Activated T-cell treated with anti-CD3 and anti-CD28 coated beads, Interleukin-2, amount 50 U/mL, for 4 hours (primary cell): Measurements from ENCODE around the gene VPS72. TPM values are rescaled to one million over a fixed set of nuclear protein-coding genes. Genes with fewer than 3 reads are reported as not detected.
"Not testable (repeated sequence)": the region's sequence is repeated elsewhere in the genome, so short reads cannot be mapped to it uniquely, and the experiment has no call there.

Experiments used
- ATAC-seq, 2 donors: fragments of 200-7000 bp; cut with Tn5 transposase; one replicate each; pipeline ENCODE4 v1.10.0; 2021
- DNase-seq: peaks from one replicate; pipeline ENCODE4 v3.0.0-alpha.2; 2020
- H3K27me3 Mint-ChIP-seq: one replicate; pipeline ENCODE4 v1.8.0; 2021; ENCODE audit warnings: low read depth, mixed read lengths
- H3K36me3 Mint-ChIP-seq: one replicate; pipeline ENCODE4 v1.8.0; 2022; ENCODE audit warnings: mixed read lengths; ENCODE audit not compliant: insufficient read depth
- H3K4me1 Mint-ChIP-seq: one replicate; pipeline ENCODE4 v1.8.0; 2021; ENCODE audit warnings: low read depth, mixed read lengths
- H3K4me3 Mint-ChIP-seq: one replicate; pipeline ENCODE4 v1.8.0; 2021; ENCODE audit warnings: mild to moderate bottlenecking, moderate library complexity, mixed read lengths
- H3K9me3 Mint-ChIP-seq: one replicate; pipeline ENCODE4 v1.8.0; 2021; ENCODE audit warnings: mixed read lengths
- total RNA-seq, 3 donors: library from RNA; stranded (reverse); gene quantifications; one replicate each; pipeline ENCODE4 v1.2.1, GENCODE V29; 2021

Gene VPS72, protein sequence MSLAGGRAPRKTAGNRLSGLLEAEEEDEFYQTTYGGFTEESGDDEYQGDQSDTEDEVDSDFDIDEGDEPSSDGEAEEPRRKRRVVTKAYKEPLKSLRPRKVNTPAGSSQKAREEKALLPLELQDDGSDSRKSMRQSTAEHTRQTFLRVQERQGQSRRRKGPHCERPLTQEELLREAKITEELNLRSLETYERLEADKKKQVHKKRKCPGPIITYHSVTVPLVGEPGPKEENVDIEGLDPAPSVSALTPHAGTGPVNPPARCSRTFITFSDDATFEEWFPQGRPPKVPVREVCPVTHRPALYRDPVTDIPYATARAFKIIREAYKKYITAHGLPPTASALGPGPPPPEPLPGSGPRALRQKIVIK
- total RNA-seq: 10 to 100 TPM; 72.5 to 81.9 (median 78.1) TPM

DNA sequence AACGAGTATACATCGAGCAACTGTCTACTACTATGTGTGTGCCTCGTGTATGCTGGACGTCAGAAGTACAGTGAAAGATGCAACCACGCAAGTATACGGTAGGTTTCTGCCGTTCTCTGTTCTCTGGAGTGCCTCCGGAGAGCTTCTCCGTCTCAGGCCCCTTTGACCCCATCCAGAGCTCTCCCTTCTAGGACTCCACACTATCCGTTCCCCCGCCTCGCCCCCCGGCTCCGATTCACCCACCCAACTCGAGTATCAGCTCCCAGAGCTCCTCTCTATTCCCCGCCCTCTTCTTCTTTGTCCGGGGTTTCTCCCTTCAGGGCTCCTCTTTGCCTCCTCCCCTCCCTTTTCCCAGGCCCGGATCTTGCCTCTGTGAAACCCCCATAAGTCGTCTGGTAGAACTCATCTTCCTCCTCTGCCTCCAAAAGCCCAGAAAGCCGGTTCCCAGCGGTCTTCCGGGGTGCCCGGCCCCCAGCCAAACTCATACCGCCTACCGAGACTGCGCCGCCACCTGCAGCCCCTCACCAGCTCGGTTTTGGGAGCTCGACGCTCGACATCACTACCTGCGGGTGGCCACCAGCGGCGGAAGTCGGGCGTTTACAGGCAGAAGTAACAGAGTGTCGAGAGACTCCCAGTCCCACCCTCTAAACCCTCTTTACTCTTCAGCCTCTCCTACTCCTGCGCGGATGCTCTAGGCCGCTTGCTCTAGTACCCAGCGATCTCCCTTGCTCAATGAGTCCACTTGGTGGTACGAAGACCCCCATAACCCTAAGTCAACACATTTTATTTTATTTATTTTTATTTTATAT, at the start of gene VPS72:
TSS of gene VPS72 (minus strand) at position 561 of the 809 bp plus-strand sequence. CDS start at position 485, 76 bp downstream.
- Mint-ChIP-seq H3K27me3 (peaks cover 2% of the 10 kb centered on the region), H3K4me1 (peaks cover 23% of the 10 kb centered on the region), H3K36me3 (peaks cover 3% of the 10 kb centered on the region), H3K9me3 (no peaks in the 10 kb centered on the region), H3K4me3 (peak within 1 kb of the TSS; percentile 96)
- ATAC-seq (peak; percentile 96 to 97), DNase-seq (peak; percentile 76)

DNA sequence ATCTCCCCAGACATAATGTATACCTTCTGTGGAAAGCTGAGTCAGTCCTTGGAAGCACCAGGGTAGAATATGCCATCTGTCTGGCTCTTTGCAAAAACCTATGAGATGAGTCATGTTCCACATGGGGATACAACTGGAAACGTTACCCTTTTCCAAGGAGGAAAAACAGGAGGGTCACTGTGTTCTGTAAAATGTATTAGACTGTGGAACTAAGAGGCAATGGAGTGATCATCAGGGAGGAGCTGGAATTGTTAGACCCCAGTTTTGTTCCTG, 48.4 kb upstream of the VPS72 start:
- DNase-seq (no peak), ATAC-seq (no peak)
- Mint-ChIP-seq H3K9me3 (no peaks in the 10 kb centered on the region), H3K27me3 (no peaks in the 10 kb centered on the region), H3K4me1 (no peaks in the 10 kb centered on the region), H3K36me3 (peaks cover 38% of the 10 kb centered on the region), H3K4me3 (no peak overlapping the region)

- H3K4me1 Mint-ChIP-seq: no peaks in the 10 kb centered on the region
- ATAC-seq: no peak
- H3K9me3 Mint-ChIP-seq: no peaks in the 10 kb centered on the region
These were observed 47.9 kb upstream of the VPS72 start for GRCh38 chr1:151237678-151238466.

GRCh38 chr1:151235235-151235634, 45.2 kb upstream of the VPS72 start:
- Mint-ChIP-seq H3K4me1 (no peaks in the 10 kb centered on the region), H3K9me3 (no peaks in the 10 kb centered on the region), H3K4me3 (no peak overlapping the region), H3K36me3 (peaks cover 37% of the 10 kb centered on the region), H3K27me3 (no peaks in the 10 kb centered on the region)
- no peak for ATAC-seq
- DNase-seq: no peak

More at GRCh38 chr1:151237678-151238466, 47.9 kb upstream of the VPS72 start:
- no peak for DNase-seq
- Mint-ChIP-seq H3K27me3 (no peaks in the 10 kb centered on the region), H3K4me3 (no peak overlapping the region), H3K36me3 (peaks cover 34% of the 10 kb centered on the region)

- Mint-ChIP-seq H3K36me3 (peaks cover 11% of the 10 kb centered on the region), H3K27me3 (no peaks in the 10 kb centered on the region), H3K4me3 (no peak overlapping the region), H3K4me1 (peaks cover 2% of the 10 kb centered on the region), H3K9me3 (no peaks in the 10 kb centered on the region)
- no peak for DNase-seq
- ATAC-seq: no peak
These were observed 32.1 kb upstream of the VPS72 start for GRCh38 chr1:151222130-151222529.

GRCh38 chr1:151221616-151222015, 31.6 kb upstream of the VPS72 start:
- ATAC-seq: no peak
- Mint-ChIP-seq H3K36me3 (peaks cover 11% of the 10 kb centered on the region), H3K4me3 (no peak overlapping the region), H3K9me3 (no peaks in the 10 kb centered on the region), H3K27me3 (no peaks in the 10 kb centered on the region), H3K4me1 (peaks cover 4% of the 10 kb centered on the region)
- DNase-seq: no peak

- ATAC-seq (no peak), DNase-seq (no peak)
- Mint-ChIP-seq H3K9me3 (no peaks in the 10 kb centered on the region), H3K36me3 (peaks cover 17% of the 10 kb centered on the region), H3K27me3 (no peaks in the 10 kb centered on the region), H3K4me3 (no peak overlapping the region), H3K4me1 (peaks cover 31% of the 10 kb centered on the region)
These were observed 23.6 kb upstream of the VPS72 start for GRCh38 chr1:151213560-151213959.

GRCh38 chr1:151211972-151212705, 22.1 kb upstream of the VPS72 start:
- DNase-seq (no peak), ATAC-seq (peak in 1 of 2 donors; percentile 57)
- H3K4me1 Mint-ChIP-seq: peaks cover 29% of the 10 kb centered on the region
- H3K36me3 Mint-ChIP-seq: peaks cover 16% of the 10 kb centered on the region
- H3K27me3 Mint-ChIP-seq: no peaks in the 10 kb centered on the region
- H3K4me3 Mint-ChIP-seq: peak overlapping the region; percentile 54
- H3K9me3 Mint-ChIP-seq: no peaks in the 10 kb centered on the region

- no peaks in the 10 kb centered on the region for H3K27me3 Mint-ChIP-seq
- H3K4me3 Mint-ChIP-seq: no peak overlapping the region
- no peak for ATAC-seq
- peaks cover 16% of the 10 kb centered on the region for H3K36me3 Mint-ChIP-seq
- H3K9me3 Mint-ChIP-seq: no peaks in the 10 kb centered on the region
- no peak for DNase-seq
- H3K4me1 Mint-ChIP-seq: peaks cover 28% of the 10 kb centered on the region
These were observed 20.8 kb upstream of the VPS72 start for GRCh38 chr1:151210830-151211229.

DNA sequence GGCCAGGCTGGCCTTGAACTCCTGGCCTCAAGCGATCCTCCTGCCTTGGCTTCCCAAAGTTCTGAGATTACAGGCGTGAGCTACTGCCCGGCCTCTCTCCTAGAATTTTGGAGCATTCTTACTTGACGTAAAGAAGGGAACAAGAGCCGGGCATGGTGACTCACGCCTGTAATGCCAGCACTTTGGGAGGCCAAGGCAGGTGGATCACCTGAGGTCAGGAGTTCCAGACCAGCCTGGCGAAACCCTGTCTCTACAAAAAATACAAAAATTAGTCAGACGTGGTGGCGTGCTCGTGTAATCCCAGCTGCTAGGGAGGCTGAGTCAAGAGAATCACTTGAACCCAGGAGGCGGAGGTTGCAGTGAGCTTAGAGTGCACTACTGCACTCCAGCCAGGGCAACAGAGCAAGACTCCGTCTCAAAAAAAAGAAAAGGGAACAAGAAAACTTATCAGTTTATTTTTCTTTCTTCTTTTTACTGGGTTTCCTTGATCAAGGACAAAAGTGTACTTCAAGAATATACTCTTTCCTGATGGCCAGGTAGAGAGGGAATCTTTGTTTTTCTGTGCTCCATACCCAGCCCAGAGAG, 15.5 kb upstream of the VPS72 start:
- not testable (repeated sequence) for H3K4me3 Mint-ChIP-seq, ATAC-seq, H3K36me3 Mint-ChIP-seq, H3K27me3 Mint-ChIP-seq, H3K9me3 Mint-ChIP-seq, DNase-seq
- peaks cover 18% of the 10 kb centered on the region for H3K4me1 Mint-ChIP-seq

DNA sequence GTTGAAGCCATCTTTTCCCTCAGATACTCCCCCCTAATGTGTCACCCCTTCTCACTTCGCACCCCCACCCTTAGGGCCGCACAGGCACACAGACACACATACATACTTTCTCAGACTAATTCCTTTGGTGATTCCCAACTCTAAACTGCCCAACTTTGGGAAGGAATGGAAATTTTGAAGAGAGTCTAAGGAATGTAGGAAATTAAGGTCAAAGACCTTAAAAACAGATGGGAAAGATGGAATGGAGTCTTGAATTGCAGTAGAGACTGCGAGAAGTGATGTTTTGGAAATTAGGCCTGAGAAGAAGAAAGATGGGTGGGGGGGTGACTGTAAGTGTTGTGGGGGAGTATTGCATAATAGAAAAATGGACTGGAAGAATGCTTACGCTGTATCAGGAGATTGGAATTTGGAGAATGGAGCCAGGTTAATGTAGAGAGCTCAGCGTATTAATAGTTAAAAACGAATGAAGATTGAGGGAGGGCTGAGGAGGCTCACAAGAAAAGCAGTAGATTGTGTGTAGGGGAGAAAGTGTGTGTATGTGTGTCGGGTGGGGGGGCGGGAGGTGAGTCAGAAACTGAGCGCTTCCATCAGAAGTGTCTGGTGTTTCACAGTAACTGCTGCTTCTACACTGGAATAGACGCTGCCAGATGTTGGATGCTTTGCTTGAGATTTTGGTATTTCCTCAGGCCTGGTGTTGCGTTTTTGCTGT, 10.0 kb upstream of the VPS72 start:
- Mint-ChIP-seq H3K4me1 (peaks cover 37% of the 10 kb centered on the region), H3K36me3 (peaks cover 4% of the 10 kb centered on the region), H3K9me3 (no peaks in the 10 kb centered on the region), H3K4me3 (peak overlapping the region; percentile 99), H3K27me3 (peaks cover 2% of the 10 kb centered on the region)
- ATAC-seq (peak; percentile 27), DNase-seq (peak; percentile 9)

DNA sequence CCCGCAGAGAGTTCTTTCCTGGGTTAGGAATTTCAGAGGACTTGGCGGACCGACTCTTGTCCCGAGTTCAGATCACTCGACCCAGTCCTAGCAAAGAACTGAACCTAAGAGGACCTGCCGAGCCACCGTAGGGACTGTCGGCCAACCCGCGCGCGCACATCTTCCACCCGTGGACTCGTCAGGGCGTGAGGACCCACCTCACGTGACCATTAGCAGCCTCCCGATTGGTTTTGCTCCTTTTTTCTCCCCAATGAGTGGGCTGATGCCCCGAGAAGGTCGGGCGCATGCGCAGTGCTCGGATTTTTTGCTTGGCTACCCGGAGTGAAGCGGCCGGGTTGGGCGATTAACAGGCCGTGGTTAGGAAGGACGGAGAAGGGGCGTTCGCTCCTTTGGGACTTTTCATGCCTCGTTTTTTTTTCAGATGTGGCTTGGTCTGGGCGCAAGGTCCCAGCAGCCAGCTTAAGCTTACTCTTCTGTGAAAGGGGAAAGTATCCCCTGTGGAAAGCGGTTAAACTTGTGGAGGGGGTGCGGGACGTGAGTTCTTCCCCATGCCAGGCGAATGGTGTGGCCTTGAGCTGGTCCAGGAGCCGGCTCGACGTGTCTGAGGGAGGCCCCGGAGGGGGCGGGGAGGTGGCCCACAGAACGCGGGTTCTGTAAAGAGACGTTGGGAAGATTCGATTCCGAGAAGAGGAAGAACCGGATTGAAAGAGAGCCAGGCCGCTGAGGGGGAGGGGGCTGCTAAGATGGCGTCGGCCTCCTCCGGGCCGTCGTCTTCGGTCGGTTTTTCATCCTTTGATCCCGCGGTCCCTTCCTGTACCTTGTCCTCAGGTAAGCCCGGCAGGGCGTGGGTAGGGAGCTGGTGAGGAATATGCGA, 8.5 kb upstream of the VPS72 start, which contains the start of gene PIP5K1A:
TSS of gene PIP5K1A (plus strand) at position 299 of the 874 bp plus-strand sequence. CDS start at position 744, 445 bp downstream.
- Mint-ChIP-seq H3K27me3 (peaks cover 3% of the 10 kb centered on the region), H3K36me3 (no peaks in the 10 kb centered on the region), H3K4me3 (peak within 1 kb of the TSS; percentile 99), H3K4me1 (peaks cover 33% of the 10 kb centered on the region), H3K9me3 (no peaks in the 10 kb centered on the region)
- DNase-seq (peak; percentile 99), ATAC-seq (peak; percentile 90 to 94)
